Esophagus muscularis mucosa (tissue), 4 donors: ENCODE results near the gene EMP2.

Experiments
- CTCF ChIP-seq, 3 experiments: fragments of 200-600 bp in 2 of 3; fragments of 450-650 bp in 1 of 3; sonication (generic) in 2 of 3; IDR thresholded peaks; one replicate each; pipeline ENCODE4 v1.5.1; 2017 to 2019; ENCODE audit warnings: antibody characterized with exemption in 3 of 3, mild to moderate bottlenecking in 2 of 3, moderate library complexity in 1 of 3
- EP300 ChIP-seq: sonication (generic); formaldehyde crosslinking; IDR thresholded peaks from one replicate; pipeline ENCODE4 v1.6.1; 2017; ENCODE audit warnings: antibody characterized with exemption
- POLR2A ChIP-seq: fragments of 450-650 bp; IDR thresholded peaks from one replicate; pipeline ENCODE4 v1.6.1; 2017; ENCODE audit warnings: antibody characterized with exemption, moderate library complexity, mild to moderate bottlenecking, low read depth

DNA sequence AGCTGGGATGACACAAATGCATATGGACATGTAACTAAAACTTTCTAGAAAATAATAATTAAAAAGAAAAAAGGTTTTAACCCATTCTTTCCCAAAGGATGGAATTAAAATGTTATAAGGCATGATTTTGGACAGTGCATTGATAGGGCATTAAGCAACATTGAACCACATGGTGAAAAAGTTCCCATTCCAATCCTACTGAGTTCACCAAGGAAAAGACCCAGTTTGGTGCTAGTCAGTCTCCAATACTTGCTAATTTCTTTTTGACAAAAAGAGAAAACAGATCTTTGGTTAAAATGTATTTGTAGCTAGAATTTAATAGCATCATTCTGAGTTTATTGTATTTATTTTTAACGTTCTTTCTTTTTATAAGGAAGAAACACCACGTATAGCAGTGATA is 28.1 kb downstream of the EMP2 start:
- TF ChIP-seq EP300 = no peak
- no peak for TF ChIP-seq CTCF (IDR thresholded peaks at IDR 0.05)
- no peak for TF ChIP-seq POLR2A
